Measurements from ENCODE around the gene PKNOX2. TPM values are rescaled to one million over a fixed set of nuclear protein-coding genes. Genes with fewer than 3 reads are reported as not detected.

The PKNOX2 gene
- total and polyA plus RNA-seq, 9 of the 15 experiments (the other 6 are each of a cell fraction or from before 2014, with no cell fraction given), result not detected

GRCh38 chr11:125425601-125426000, 261.1 kb downstream of the PKNOX2 start:
- no peak for DNase-seq (ENCODE audit: extremely low read depth in 1 of 4, low spot score in 3 of 4)
- H3K27ac ChIP-seq (ENCODE audit: extremely low read depth, low read depth, low read length), result no peak overlapping the region
- H3K4me2 ChIP-seq (ENCODE audit: insufficient read depth, low read length), result no peak overlapping the region
- FAIRE-seq, result no peak
- CTCF ChIA-PET (ENCODE audit: low intra/inter-chr PET ratio), result no interaction called here
- H2AFZ ChIP-seq (ENCODE audit: low read depth, low read length), result no peak overlapping the region
- H3K9me1 ChIP-seq (ENCODE audit: control insufficient read depth, insufficient read depth, low read length), result peaks cover 5% of the 10 kb centered on the region
- no TSS peak for BruUV-seq (replicated peaks)
- peaks cover 12 to 54% of the 10 kb centered on the region in 2 experiments for H3K27me3 ChIP-seq (ENCODE audit: control insufficient read depth in 2 of 2, insufficient read depth in 2 of 2, low read length in 2 of 2)
- H4K20me1 ChIP-seq (replicated peaks; ENCODE audit: control insufficient read depth, insufficient read depth, low read length), result no peaks in the 10 kb centered on the region
- no peak for TF ChIP-seq CBX2 (IDR thresholded peaks at IDR 0.05; ENCODE audit: insufficient read depth, low read length, poor library complexity, severe bottlenecking)
- no peak for TF ChIP-seq MBD1 (CRISPR knock-in tag; IDR thresholded peaks at IDR 0.05)
- no peak for TF ChIP-seq BMI1 (IDR thresholded peaks at IDR 0.05; ENCODE audit: low read length)
- no peak for TF ChIP-seq ZNF134 (CRISPR knock-in tag; conservative IDR thresholded peaks at IDR 0.05)
- TF ChIP-seq SREBF2 (CRISPR knock-in tag; IDR thresholded peaks at IDR 0.05), result no peak
- no peak for TF ChIP-seq ZFP91 (CRISPR knock-in tag; IDR thresholded peaks at IDR 0.05)
- no peak for TF ChIP-seq PHB (CRISPR knock-in tag; IDR thresholded peaks at IDR 0.05)
- TF ChIP-seq MYC (IDR thresholded peaks at IDR 0.05; ENCODE audit: low read depth, low read length), result no peak
- TF ChIP-seq MYC (CRISPR knock-in tag; IDR thresholded peaks at IDR 0.05; ENCODE audit: borderline replicate concordance, low read depth), result no peak
- no peak for TF ChIP-seq ZNF699 (CRISPR knock-in tag; IDR thresholded peaks at IDR 0.05; ENCODE audit: insufficient replicate concordance)
- no peak for TF ChIP-seq ZNF239 (CRISPR knock-in tag; IDR thresholded peaks at IDR 0.05)
- TF ChIP-seq NR2F6 (CRISPR knock-in tag; IDR thresholded peaks at IDR 0.05), result no peak
- no peak for TF ChIP-seq KLF6 (CRISPR knock-in tag; IDR thresholded peaks at IDR 0.05; ENCODE audit: borderline replicate concordance)
- no peak for TF ChIP-seq CHD1 (IDR thresholded peaks at IDR 0.05; ENCODE audit: low read length)
- no peak for TF ChIP-seq EZH2 (IDR thresholded peaks at IDR 0.05; ENCODE audit: borderline replicate concordance, low read depth, low read length)
- no peak for TF ChIP-seq KDM5B (IDR thresholded peaks at IDR 0.05; ENCODE audit: insufficient replicate concordance, low read depth, low read length)
- TF ChIP-seq TGIF2 (CRISPR knock-in tag; IDR thresholded peaks at IDR 0.05), result no peak
- ATAC-seq, result no peak
- in situ Hi-C loops (cut with MboI) (loop anchor here (10.0 kb wide), 1 partner anchor 449 kb away; no protein-coding TSS in a partner anchor), intact Hi-C loops (cut with micrococcal nuclease) (no loop called here)
- no peak overlapping the region for H3K4me3 ChIP-seq
- WGBS (ENCODE audit: insufficient coverage, low coverage, missing lambda C conversion rate), result 5% methylated on average over 7 of the region's 9 CpGs
- no peaks in the 10 kb centered on the region for H3K9me3 ChIP-seq (replicated peaks; ENCODE audit: control insufficient read depth, insufficient read depth, low read depth, low read length)
- H3K4me1 ChIP-seq (replicated peaks in 1 of 2; ENCODE audit: control insufficient read depth in 2 of 2, insufficient read depth in 2 of 2, low read length in 2 of 2), result peaks cover 4 to 7% of the 10 kb centered on the region in 2 experiments; a peak in 4 of 5 replicates
- no peaks in the 10 kb centered on the region for H3K36me3 ChIP-seq (ENCODE audit: control insufficient read depth, insufficient read depth, low read length)
- POLR2A ChIA-PET, result interaction anchor here (0.7 to 1.0 kb wide), 2 partner anchors 24 to 1172 kb away, joined by 3 to 4 read pairs; no protein-coding TSS in a partner anchor
- no peak overlapping the region for H3K9ac ChIP-seq (ENCODE audit: insufficient read depth in 1 of 2, low read depth in 2 of 2, low read length in 2 of 2)
- no peaks in the 10 kb centered on the region for H3K79me2 ChIP-seq (ENCODE audit: control insufficient read depth, insufficient read depth, low read length)
